ENCODE data around the gene PRR14. TPM values are rescaled to one million over a fixed set of nuclear protein-coding genes. Genes with fewer than 3 reads are reported as not detected.

PRR14 gene
- polyA plus RNA-seq, 1 of the 3 experiments (the other 2 are of a cell fraction), result 13.5 TPM

GRCh38 chr16:30623536-30624283 is 27.1 kb upstream of the PRR14 start:
- Histone ChIP-seq H2AFZ (ENCODE audit: low read depth) (no peak overlapping the region), H3K79me2 (ENCODE audit: insufficient read depth) (no peaks in the 10 kb centered on the region), H3K4me3 (ENCODE audit: low read depth in 2 of 2, low read length in 1 of 2) (no peak overlapping the region), H3K9me2 (no peaks in the 10 kb centered on the region), H3K9ac (no peak overlapping the region), H3K27ac (ENCODE audit: low read depth in 2 of 2, low read length in 1 of 2) (no peak overlapping the region), H3K27me3 (ENCODE audit: insufficient read depth) (no peaks in the 10 kb centered on the region), H3K4me2 (no peak overlapping the region), H4K20me1 (ENCODE audit: insufficient read depth) (no peaks in the 10 kb centered on the region), H3K9me3 (no peaks in the 10 kb centered on the region), H3K36me3 (replicated peaks in 1 of 2; ENCODE audit: control insufficient read depth in 1 of 2, insufficient read depth in 2 of 2, low read length in 1 of 2) (no peaks in the 10 kb centered on the region), H3K4me1 (ENCODE audit: control insufficient read depth in 1 of 2, insufficient read depth in 2 of 2, low read depth in 1 of 2, low read length in 1 of 2) (no peaks in the 10 kb centered on the region), H3F3A (replicated peaks; ENCODE audit: insufficient read depth) (no peaks in the 10 kb centered on the region)
- no peak for DNase-seq
- ChIA-PET CTCF (interaction anchor here (7.8 kb wide), 1 partner anchor 9 kb away, joined by 65 read pairs; no protein-coding TSS in a partner anchor), POLR2A (no interaction called here)
- 78% methylated on average over 10 of the region's 11 CpGs for WGBS (ENCODE audit: low lambda C conversion rate)
- TF ChIP-seq EZH2phosphoT487 (IDR thresholded peaks at IDR 0.05; ENCODE audit: borderline replicate concordance, low read depth) (no peak), TEAD4 (IDR thresholded peaks at IDR 0.05; ENCODE audit: borderline replicate concordance, insufficient read depth) (no peak), PBX3 (IDR thresholded peaks at IDR 0.05) (no peak), ELF1 (IDR thresholded peaks at IDR 0.05) (no peak), SIN3A (IDR thresholded peaks at IDR 0.05; ENCODE audit: borderline replicate concordance, low read depth, low read length) (no peak), MXI1 (IDR thresholded peaks at IDR 0.05; ENCODE audit: low read depth, low read length) (no peak), FOXJ3 (CRISPR knock-in tag; IDR thresholded peaks at IDR 0.05) (no peak), EP300 (IDR thresholded peaks at IDR 0.05; ENCODE audit: borderline replicate concordance in 1 of 2, low read depth in 1 of 2, low read length in 1 of 2) (no peak)

- DNase-seq, result no peak
- Histone ChIP-seq H3K9me2 (no peaks in the 10 kb centered on the region), H3K79me2 (ENCODE audit: insufficient read depth) (no peaks in the 10 kb centered on the region), H3K4me2 (no peak overlapping the region), H3K27me3 (ENCODE audit: insufficient read depth) (no peaks in the 10 kb centered on the region), H3F3A (replicated peaks; ENCODE audit: insufficient read depth) (no peaks in the 10 kb centered on the region), H3K9ac (no peak overlapping the region), H3K4me3 (ENCODE audit: low read depth in 2 of 2, low read length in 1 of 2) (no peak overlapping the region), H3K27ac (ENCODE audit: low read depth in 2 of 2, low read length in 1 of 2) (no peak overlapping the region), H2AFZ (ENCODE audit: low read depth) (no peak overlapping the region), H4K20me1 (ENCODE audit: insufficient read depth) (no peaks in the 10 kb centered on the region), H3K36me3 (replicated peaks in 1 of 2; ENCODE audit: control insufficient read depth in 1 of 2, insufficient read depth in 2 of 2, low read length in 1 of 2) (no peaks in the 10 kb centered on the region), H3K4me1 (ENCODE audit: control insufficient read depth in 1 of 2, insufficient read depth in 2 of 2, low read depth in 1 of 2, low read length in 1 of 2) (no peaks in the 10 kb centered on the region), H3K9me3 (no peaks in the 10 kb centered on the region)
- WGBS (ENCODE audit: low lambda C conversion rate), result 91% methylated on average over 9 of the region's 9 CpGs
- POLR2A ChIA-PET, result interaction anchor here (1.2 kb wide), 1 partner anchor 55 kb away, joined by 3 read pairs; no protein-coding TSS in a partner anchor
- TF ChIP-seq SMC3 (IDR thresholded peaks at IDR 0.05; ENCODE audit: low read depth, low read length) (no peak), CTCF (IDR thresholded peaks at IDR 0.05) (no peak), REST (IDR thresholded peaks at IDR 0.05; ENCODE audit: low read depth, low read length) (no peak), YY1 (IDR thresholded peaks at IDR 0.05; ENCODE audit: low read depth) (no peak), PBX3 (IDR thresholded peaks at IDR 0.05) (no peak), FOXM1 (IDR thresholded peaks at IDR 0.05; ENCODE audit: low read depth) (no peak), JUND (IDR thresholded peaks at IDR 0.05) (no peak), NRF1 (IDR thresholded peaks at IDR 0.05; ENCODE audit: low read depth, low read length) (no peak), SIN3A (IDR thresholded peaks at IDR 0.05; ENCODE audit: borderline replicate concordance, low read depth, low read length) (no peak), ZBTB33 (IDR thresholded peaks at IDR 0.05; ENCODE audit: borderline replicate concordance, low read depth) (no peak)
- CTCF ChIA-PET, result interaction anchor here (1.4 to 7.8 kb wide), 2 partner anchors 11 to 28 kb away, joined by 4 to 65 read pairs; no protein-coding TSS in a partner anchor
Observed at GRCh38 chr16:30626236-30626635, 24.5 kb upstream of the PRR14 start.

Measured in SK-N-SH (cell line).